Kidney (tissue), 14 donors: ENCODE data around the gene ANKRD6. TPM values are rescaled to one million over a fixed set of nuclear protein-coding genes. Genes with fewer than 3 reads are reported as not detected.

Source experiments
- DNase-seq, 5 donors: peaks; one replicate each; pipeline ENCODE4 v3.0.0-alpha.2; 2013 to 2020
- FAIRE-seq: peaks from 2 replicates; lab custom pipeline; 2012; peaks lifted over from hg19 to GRCh38; lab: Jason Lieb, UNC
- H3K27ac ChIP-seq, 2 donors: one replicate each; pipeline ENCODE4 v1.7.0; 2013; ENCODE audit warnings: low read depth in 2 of 2, low read length in 2 of 2, inconsistent platforms in 1 of 2
- H3K27me3 ChIP-seq: one replicate; pipeline ENCODE4 v1.7.1; 2013; ENCODE audit warnings: low read length, inconsistent platforms; ENCODE audit not compliant: control insufficient read depth, insufficient read depth
- H3K36me3 ChIP-seq, 3 donors: one replicate each; pipeline versions ENCODE4 v1.7.0 to v1.7.1; 2013; ENCODE audit warnings: low read length in 3 of 3, control low read depth in 1 of 3, inconsistent platforms in 1 of 3; ENCODE audit not compliant: insufficient read depth in 3 of 3, control insufficient read depth in 2 of 3
- H3K4me1 ChIP-seq, 3 donors: one replicate each; pipeline versions ENCODE4 v1.7.0 to v1.7.1; 2013; ENCODE audit warnings: low read length in 3 of 3, inconsistent platforms in 1 of 3, low read depth in 1 of 3; ENCODE audit not compliant: control insufficient read depth in 2 of 3, insufficient read depth in 2 of 3
- H3K4me3 ChIP-seq, 3 donors: one replicate each; pipeline versions ENCODE4 v1.7.0 to v1.8.1; 2013; ENCODE audit warnings: low read length in 3 of 3, control low read depth in 1 of 3, inconsistent platforms in 1 of 3
- H3K9ac ChIP-seq, 3 donors: one replicate each; pipeline versions ENCODE4 v1.7.0 to v1.7.1; 2013; ENCODE audit warnings: low read length in 3 of 3, control low read depth in 1 of 3, inconsistent platforms in 1 of 3
- H3K9me3 ChIP-seq, 3 donors: one replicate each; pipeline versions ENCODE4 v1.7.0 to v1.7.1; 2013; ENCODE audit warnings: low read length in 3 of 3, control low read depth in 1 of 3, inconsistent platforms in 1 of 3; ENCODE audit not compliant: control insufficient read depth in 2 of 3, insufficient read depth in 1 of 3
- intact Hi-C: fragments of 100-400 bp; cut with DNase I; formaldehyde crosslinking; loops from one replicate; pipeline ENCODE4 v1.11.1; 2022
- polyA plus RNA-seq: library from polyadenylated mRNA; stranded (reverse); fragments of 350-450 nt; fragmentation: Illumina TruSeq; extraction: RNeasy Lipid Tissue Mini Kit (QIAGEN cat#74804); gene quantifications from one replicate; pipeline ENCODE4 v1.2.3, GENCODE V29; 2014; ENCODE audit warnings: low read depth, low replicate concordance; ENCODE audit not compliant: insufficient read depth
- total RNA-seq: library from RNA; stranded (reverse); fragmentation: NEBNext Ultra II Directional; extraction: Animal tissue kit (Norgen Biotek cat#: 25700); gene quantifications from one replicate; pipeline ENCODE4 v1.2.1, GENCODE V29; 2021
- TF ChIP-seq, protein P1 (sequence below): IDR thresholded peaks from 3 replicates; pipeline ENCODE4 v1.5.1; 2012; ENCODE audit warnings: mild to moderate bottlenecking, moderate library complexity, borderline replicate concordance; ENCODE audit not compliant: insufficient read depth; ENCODE audit errors: extremely low read depth
- donor health status: control.
- donor health status: control.
- donor health status: control.
- donor health status: control.
- donor health status: control.
- donor health status: DM: yes; HTN: yes; CAD: no.
- donor health status: Normal renal cell carcinoma (clear cell type).

ANKRD6 gene
- total and polyA plus RNA-seq, 2 donors from 2014 or later = 10.3 to 29.5 TPM

DNA sequence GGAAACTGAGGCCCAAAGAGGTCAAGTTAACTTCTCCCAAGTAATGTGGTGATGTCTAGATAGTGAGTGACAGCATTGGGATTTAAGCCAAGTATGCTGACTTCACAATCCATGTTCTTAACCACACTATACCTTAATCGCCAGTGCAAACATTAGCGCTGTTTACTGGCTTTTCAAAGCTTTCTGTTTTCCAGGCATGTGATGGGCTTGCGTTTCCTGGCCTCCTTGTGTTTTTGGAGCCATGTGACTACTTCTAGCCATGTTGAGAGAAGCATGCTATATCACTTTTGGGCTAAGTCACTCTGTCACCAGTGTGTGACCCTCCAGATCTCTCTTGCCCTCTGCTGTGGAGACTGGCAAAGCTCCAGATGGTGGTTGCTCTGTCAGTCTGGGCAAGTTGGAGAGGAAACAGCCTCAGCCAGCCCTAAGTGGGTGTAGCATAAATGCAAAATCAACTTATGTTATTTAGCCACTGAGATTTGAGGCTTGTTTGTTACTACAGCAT, 76.9 kb downstream of the ANKRD6 start:
- FAIRE-seq (no peak), DNase-seq (no peak)
- Histone ChIP-seq H3K27me3 (no peaks in the 10 kb centered on the region), H3K9me3 (no peaks in the 10 kb centered on the region), H3K27ac (no peak overlapping the region), H3K9ac (no peak overlapping the region), H3K4me3 (no peak overlapping the region), H3K4me1 (peaks cover 0 to 8% (median 4%) of the 10 kb centered on the region in 3 donors), H3K36me3 (no peaks in the 10 kb centered on the region)
- intact Hi-C loops = no loop called here
- TF ChIP-seq, protein P1, sequence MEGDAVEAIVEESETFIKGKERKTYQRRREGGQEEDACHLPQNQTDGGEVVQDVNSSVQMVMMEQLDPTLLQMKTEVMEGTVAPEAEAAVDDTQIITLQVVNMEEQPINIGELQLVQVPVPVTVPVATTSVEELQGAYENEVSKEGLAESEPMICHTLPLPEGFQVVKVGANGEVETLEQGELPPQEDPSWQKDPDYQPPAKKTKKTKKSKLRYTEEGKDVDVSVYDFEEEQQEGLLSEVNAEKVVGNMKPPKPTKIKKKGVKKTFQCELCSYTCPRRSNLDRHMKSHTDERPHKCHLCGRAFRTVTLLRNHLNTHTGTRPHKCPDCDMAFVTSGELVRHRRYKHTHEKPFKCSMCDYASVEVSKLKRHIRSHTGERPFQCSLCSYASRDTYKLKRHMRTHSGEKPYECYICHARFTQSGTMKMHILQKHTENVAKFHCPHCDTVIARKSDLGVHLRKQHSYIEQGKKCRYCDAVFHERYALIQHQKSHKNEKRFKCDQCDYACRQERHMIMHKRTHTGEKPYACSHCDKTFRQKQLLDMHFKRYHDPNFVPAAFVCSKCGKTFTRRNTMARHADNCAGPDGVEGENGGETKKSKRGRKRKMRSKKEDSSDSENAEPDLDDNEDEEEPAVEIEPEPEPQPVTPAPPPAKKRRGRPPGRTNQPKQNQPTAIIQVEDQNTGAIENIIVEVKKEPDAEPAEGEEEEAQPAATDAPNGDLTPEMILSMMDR = no peak

DNA sequence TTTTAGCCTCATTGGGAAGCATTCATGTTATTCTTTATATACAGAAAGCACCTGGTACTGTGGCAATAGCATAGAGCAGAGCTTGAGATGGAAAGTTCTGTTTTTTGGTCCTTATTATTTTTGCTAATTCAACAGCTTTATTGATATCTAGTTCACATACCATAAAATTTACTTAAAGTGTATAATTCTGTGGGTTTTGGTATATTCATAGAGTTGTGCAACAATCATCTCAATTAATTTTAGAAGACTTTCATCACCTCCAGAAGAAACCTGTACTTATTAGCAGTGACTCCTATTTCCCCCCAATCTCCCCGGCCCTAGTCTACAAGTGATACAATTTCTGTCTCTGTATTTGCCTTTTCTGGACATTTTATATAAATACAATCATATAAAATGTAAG, 77.4 kb downstream of the ANKRD6 start:
- TF ChIP-seq, protein P1 = no peak
- intact Hi-C loops = no loop called here
- Histone ChIP-seq H3K27me3 (no peaks in the 10 kb centered on the region), H3K4me3 (no peak overlapping the region), H3K9me3 (no peaks in the 10 kb centered on the region), H3K27ac (no peak overlapping the region), H3K36me3 (no peaks in the 10 kb centered on the region), H3K9ac (no peak overlapping the region), H3K4me1 (peaks cover 0 to 8% (median 4%) of the 10 kb centered on the region in 3 donors)
- DNase-seq = no peak
- FAIRE-seq = no peak

DNA sequence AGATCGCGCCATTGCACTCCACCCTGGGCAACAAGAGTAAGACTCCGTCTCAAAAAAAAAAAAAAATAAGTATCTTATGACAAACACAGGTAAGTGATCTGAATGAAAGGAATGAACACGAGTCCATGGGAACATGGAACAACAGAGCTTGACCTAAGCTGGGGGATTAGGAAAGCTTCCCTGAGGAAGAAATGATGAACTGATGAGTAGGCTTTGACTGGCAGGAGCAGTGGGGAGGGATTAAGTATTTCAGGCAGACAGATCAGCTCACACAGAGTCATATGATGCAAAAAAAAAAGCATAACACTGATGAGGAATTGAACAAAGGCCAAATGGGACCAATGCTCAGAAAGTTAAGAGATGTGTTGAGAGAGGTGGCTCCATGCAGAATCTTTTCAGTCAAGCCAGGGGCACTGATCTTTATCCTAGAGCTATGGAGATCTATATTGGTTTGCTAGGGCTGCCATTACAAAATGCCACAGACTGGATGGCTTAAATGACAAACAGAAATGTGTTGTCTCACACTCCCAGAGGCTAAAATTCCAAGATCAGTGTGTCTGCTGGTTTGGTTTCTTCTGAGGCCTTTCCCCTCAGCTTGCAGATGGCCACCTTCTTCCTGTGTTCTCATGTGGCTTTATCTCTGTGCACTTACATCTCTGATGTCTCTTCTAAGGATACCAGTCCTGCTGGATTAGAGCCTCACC, 85.6 kb downstream of the ANKRD6 start:
- no peak for DNase-seq
- TF ChIP-seq, protein P1 = no peak
- Histone ChIP-seq H3K27me3 (no peaks in the 10 kb centered on the region), H3K9ac (no peak overlapping the region), H3K9me3 (no peaks in the 10 kb centered on the region), H3K4me3 (no peak overlapping the region), H3K27ac (no peak overlapping the region), H3K36me3 (no peaks in the 10 kb centered on the region), H3K4me1 (no peaks in the 10 kb centered on the region)
- no peak for FAIRE-seq
- intact Hi-C loops = no loop called here
